ENCODE data around the gene MBLAC1. TPM values are rescaled to one million over a fixed set of nuclear protein-coding genes. Genes with fewer than 3 reads are reported as not detected.

MBLAC1 gene
- total and polyA plus RNA-seq, 10 of the 15 experiments (the other 5 are each of a cell fraction or from before 2014, with no cell fraction given) = 0.24 to 3.2 (median 1.8) TPM; not detected in 1

DNA sequence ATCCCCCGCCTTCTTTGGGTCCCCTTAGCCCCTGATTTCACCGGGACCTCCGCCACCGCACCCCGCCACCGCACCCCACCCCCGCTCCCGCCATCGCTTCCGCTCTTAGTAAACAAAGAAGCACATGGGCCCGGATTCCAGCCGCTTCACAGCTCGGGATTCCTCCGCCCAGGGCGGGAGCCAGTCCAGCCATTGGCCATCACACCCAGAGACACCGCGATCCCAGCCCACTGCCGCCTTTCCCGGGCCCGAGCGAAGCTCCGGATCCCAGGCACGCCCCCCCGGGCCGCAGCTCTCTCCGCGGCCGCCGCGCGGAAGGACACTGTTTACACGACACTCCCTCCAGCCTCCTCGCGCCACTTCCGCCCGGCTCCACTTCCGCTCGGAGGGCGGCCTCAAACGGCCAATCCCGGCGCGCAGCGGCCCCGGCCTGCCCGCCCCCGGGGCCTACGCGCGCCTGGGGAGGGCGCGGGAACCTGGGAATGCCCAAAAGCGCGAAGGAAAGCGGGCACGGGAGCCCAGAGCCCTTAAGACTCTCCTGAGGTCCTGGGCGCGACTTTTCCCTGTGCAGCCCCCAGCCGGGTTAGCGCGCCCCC lies 26.2 kb upstream of the MBLAC1 start (continued):
- TF ChIP-seq, protein P1, sequence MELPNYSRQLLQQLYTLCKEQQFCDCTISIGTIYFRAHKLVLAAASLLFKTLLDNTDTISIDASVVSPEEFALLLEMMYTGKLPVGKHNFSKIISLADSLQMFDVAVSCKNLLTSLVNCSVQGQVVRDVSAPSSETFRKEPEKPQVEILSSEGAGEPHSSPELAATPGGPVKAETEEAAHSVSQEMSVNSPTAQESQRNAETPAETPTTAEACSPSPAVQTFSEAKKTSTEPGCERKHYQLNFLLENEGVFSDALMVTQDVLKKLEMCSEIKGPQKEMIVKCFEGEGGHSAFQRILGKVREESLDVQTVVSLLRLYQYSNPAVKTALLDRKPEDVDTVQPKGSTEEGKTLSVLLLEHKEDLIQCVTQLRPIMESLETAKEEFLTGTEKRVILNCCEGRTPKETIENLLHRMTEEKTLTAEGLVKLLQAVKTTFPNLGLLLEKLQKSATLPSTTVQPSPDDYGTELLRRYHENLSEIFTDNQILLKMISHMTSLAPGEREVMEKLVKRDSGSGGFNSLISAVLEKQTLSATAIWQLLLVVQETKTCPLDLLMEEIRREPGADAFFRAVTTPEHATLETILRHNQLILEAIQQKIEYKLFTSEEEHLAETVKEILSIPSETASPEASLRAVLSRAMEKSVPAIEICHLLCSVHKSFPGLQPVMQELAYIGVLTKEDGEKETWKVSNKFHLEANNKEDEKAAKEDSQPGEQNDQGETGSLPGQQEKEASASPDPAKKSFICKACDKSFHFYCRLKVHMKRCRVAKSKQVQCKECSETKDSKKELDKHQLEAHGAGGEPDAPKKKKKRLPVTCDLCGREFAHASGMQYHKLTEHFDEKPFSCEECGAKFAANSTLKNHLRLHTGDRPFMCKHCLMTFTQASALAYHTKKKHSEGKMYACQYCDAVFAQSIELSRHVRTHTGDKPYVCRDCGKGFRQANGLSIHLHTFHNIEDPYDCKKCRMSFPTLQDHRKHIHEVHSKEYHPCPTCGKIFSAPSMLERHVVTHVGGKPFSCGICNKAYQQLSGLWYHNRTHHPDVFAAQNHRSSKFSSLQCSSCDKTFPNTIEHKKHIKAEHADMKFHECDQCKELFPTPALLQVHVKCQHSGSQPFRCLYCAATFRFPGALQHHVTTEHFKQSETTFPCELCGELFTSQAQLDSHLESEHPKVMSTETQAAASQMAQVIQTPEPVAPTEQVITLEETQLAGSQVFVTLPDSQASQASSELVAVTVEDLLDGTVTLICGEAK (IDR thresholded peaks at IDR 0.05; ENCODE audit: borderline replicate concordance) = peak; percentile 96
- TF ChIP-seq MTA2 (IDR thresholded peaks at IDR 0.05; ENCODE audit: low read depth) (no peak), BRCA1 (IDR thresholded peaks at IDR 0.05; ENCODE audit: low read depth, low read length) (no peak), CHD1 (IDR thresholded peaks at IDR 0.05; ENCODE audit: low read depth, low read length) (no peak), POLR2AphosphoS5 (IDR thresholded peaks at IDR 0.05; ENCODE audit: low read length) (peak; percentile 65), NR2C2 (IDR thresholded peaks at IDR 0.05; ENCODE audit: borderline replicate concordance, control insufficient read depth, insufficient read length, low read depth) (no peak), FOXK2 (IDR thresholded peaks at IDR 0.05) (peak; percentile 97), BACH1 (IDR thresholded peaks at IDR 0.05; ENCODE audit: borderline replicate concordance) (peak; percentile 68), TCF7 (IDR thresholded peaks at IDR 0.05; ENCODE audit: borderline replicate concordance) (no peak), SMAD1 (IDR thresholded peaks at IDR 0.05; ENCODE audit: low read depth, partially characterized antibody) (no peak), ZZZ3 (IDR thresholded peaks at IDR 0.05; ENCODE audit: control insufficient read depth, insufficient read length, low read depth) (no peak), EZH2 (IDR thresholded peaks at IDR 0.05; ENCODE audit: borderline replicate concordance, control insufficient read depth, low read depth, low read length) (no peak), POLR2A (IDR thresholded peaks at IDR 0.05; ENCODE audit: low read depth, low read length) (peak; percentile 54; the same call in 1 of the 2 replicates), CHD4 (IDR thresholded peaks at IDR 0.05) (no peak), RAD21 (IDR thresholded peaks at IDR 0.05; ENCODE audit: insufficient read depth, low read depth, low read length) (no peak)
- TF ChIP-seq, protein P2, sequence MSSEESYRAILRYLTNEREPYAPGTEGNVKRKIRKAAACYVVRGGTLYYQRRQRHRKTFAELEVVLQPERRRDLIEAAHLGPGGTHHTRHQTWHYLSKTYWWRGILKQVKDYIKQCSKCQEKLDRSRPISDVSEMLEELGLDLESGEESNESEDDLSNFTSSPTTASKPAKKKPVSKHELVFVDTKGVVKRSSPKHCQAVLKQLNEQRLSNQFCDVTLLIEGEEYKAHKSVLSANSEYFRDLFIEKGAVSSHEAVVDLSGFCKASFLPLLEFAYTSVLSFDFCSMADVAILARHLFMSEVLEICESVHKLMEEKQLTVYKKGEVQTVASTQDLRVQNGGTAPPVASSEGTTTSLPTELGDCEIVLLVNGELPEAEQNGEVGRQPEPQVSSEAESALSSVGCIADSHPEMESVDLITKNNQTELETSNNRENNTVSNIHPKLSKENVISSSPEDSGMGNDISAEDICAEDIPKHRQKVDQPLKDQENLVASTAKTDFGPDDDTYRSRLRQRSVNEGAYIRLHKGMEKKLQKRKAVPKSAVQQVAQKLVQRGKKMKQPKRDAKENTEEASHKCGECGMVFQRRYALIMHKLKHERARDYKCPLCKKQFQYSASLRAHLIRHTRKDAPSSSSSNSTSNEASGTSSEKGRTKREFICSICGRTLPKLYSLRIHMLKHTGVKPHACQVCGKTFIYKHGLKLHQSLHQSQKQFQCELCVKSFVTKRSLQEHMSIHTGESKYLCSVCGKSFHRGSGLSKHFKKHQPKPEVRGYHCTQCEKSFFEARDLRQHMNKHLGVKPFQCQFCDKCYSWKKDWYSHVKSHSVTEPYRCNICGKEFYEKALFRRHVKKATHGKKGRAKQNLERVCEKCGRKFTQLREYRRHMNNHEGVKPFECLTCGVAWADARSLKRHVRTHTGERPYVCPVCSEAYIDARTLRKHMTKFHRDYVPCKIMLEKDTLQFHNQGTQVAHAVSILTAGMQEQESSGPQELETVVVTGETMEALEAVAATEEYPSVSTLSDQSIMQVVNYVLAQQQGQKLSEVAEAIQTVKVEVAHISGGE (CRISPR knock-in tag; IDR thresholded peaks at IDR 0.05) = peak; percentile 45
- TF ChIP-seq, protein P3, sequence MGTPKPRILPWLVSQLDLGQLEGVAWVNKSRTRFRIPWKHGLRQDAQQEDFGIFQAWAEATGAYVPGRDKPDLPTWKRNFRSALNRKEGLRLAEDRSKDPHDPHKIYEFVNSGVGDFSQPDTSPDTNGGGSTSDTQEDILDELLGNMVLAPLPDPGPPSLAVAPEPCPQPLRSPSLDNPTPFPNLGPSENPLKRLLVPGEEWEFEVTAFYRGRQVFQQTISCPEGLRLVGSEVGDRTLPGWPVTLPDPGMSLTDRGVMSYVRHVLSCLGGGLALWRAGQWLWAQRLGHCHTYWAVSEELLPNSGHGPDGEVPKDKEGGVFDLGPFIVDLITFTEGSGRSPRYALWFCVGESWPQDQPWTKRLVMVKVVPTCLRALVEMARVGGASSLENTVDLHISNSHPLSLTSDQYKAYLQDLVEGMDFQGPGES (IDR thresholded peaks at IDR 0.05) = 0 out of 2 replicates have a peak, but pooled peaks have one; percentile 9
- TF ChIP-seq, protein P4, sequence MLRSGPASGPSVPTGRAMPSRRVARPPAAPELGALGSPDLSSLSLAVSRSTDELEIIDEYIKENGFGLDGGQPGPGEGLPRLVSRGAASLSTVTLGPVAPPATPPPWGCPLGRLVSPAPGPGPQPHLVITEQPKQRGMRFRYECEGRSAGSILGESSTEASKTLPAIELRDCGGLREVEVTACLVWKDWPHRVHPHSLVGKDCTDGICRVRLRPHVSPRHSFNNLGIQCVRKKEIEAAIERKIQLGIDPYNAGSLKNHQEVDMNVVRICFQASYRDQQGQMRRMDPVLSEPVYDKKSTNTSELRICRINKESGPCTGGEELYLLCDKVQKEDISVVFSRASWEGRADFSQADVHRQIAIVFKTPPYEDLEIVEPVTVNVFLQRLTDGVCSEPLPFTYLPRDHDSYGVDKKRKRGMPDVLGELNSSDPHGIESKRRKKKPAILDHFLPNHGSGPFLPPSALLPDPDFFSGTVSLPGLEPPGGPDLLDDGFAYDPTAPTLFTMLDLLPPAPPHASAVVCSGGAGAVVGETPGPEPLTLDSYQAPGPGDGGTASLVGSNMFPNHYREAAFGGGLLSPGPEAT (IDR thresholded peaks at IDR 0.05; ENCODE audit: low read depth) = peak; percentile 89; the same call in 1 of the 2 replicates
- TF ChIP-seq, protein P5, sequence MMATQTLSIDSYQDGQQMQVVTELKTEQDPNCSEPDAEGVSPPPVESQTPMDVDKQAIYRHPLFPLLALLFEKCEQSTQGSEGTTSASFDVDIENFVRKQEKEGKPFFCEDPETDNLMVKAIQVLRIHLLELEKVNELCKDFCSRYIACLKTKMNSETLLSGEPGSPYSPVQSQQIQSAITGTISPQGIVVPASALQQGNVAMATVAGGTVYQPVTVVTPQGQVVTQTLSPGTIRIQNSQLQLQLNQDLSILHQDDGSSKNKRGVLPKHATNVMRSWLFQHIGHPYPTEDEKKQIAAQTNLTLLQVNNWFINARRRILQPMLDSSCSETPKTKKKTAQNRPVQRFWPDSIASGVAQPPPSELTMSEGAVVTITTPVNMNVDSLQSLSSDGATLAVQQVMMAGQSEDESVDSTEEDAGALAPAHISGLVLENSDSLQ (IDR thresholded peaks at IDR 0.05) = peak; percentile 74

Measured in GM12878 (cell line).